Testis (tissue), 3 donors: ENCODE data around the gene NUP85. TPM values are rescaled to one million over a fixed set of nuclear protein-coding genes. Genes with fewer than 3 reads are reported as not detected.
"Not testable (repeated sequence)": the region's sequence is repeated elsewhere in the genome, so short reads cannot be mapped to it uniquely, and the experiment has no call there.

Experiments used
- DNase-seq: peaks from one replicate; pipeline ENCODE4 v3.0.0-alpha.2; 2019
- H3K27ac ChIP-seq, 2 donors: fragments of 200-600 bp; sonication (generic); one replicate each; pipeline ENCODE4 v1.5.1; 2019
- H3K27me3 ChIP-seq: fragments of 200-600 bp; sonication (generic); one replicate; pipeline ENCODE4 v1.5.1; 2019
- H3K36me3 ChIP-seq: fragments of 200-600 bp; sonication (generic); one replicate; pipeline ENCODE4 v1.5.1; 2017; ENCODE audit warnings: low read depth; ENCODE audit errors: missing control alignments
- H3K4me1 ChIP-seq: fragments of 200-600 bp; sonication (generic); one replicate; pipeline ENCODE4 v1.5.1; 2019
- H3K4me3 ChIP-seq, 2 donors: fragments of 200-600 bp; sonication (generic); one replicate each; pipeline ENCODE4 v1.5.1; 2017 to 2019
- H3K9me3 ChIP-seq: fragments of 200-600 bp; sonication (generic); one replicate; pipeline ENCODE4 v1.5.1; 2017
- CTCF ChIP-seq, 3 experiments: fragments of 450-650 bp in 2 of 3; fragments of 200-600 bp in 1 of 3; sonication (generic) in 1 of 3; IDR thresholded peaks; one replicate each; pipeline ENCODE4 v1.5.1; 2016 to 2019; ENCODE audit warnings: antibody characterized with exemption in 3 of 3, mild to moderate bottlenecking in 2 of 3, moderate library complexity in 1 of 3
- POLR2A ChIP-seq: fragments of 450-650 bp; IDR thresholded peaks from one replicate; pipeline ENCODE4 v1.6.1; 2017; ENCODE audit warnings: antibody characterized with exemption, mild to moderate bottlenecking, moderate library complexity
- WGBS, 2 donors: methylation state at CpG; one replicate each; pipeline ENCODE4 v1.1.5; 2018; 5-methylcytosine and 5-hydroxymethylcytosine counted together
- intact Hi-C: fragments of 100-400 bp; cut with DNase I; formaldehyde crosslinking; loops from one replicate; pipeline ENCODE4 v1.15.1; 2023; ENCODE audit warnings: low total_unique reads
- polyA plus RNA-seq: library from polyadenylated mRNA; stranded (reverse); fragments of 350-450 nt; fragmentation: Illumina TruSeq; extraction: RNeasy Lipid Tissue Mini Kit (QIAGEN cat#74804); gene quantifications from one replicate; pipeline ENCODE4 v1.2.3, GENCODE V29; 2014; ENCODE audit warnings: low read depth, low replicate concordance; ENCODE audit not compliant: insufficient read depth
- total RNA-seq, 2 donors: library from RNA; depleted of rRNA; stranded (reverse); fragments of >200 nt; gene quantifications; one replicate each; pipeline ENCODE4 v1.2.3, GENCODE V29; 2016

The NUP85 gene
- total and polyA plus RNA-seq, 3 donors from 2014 or later = 52.6 to 76.1 (median 57.8) TPM

GRCh38 chr17:75272848-75273184 is 67.3 kb downstream of the NUP85 start:
- intact Hi-C loops = no loop called here
- Histone ChIP-seq H3K27ac (no peak overlapping the region), H3K4me3 (no peak overlapping the region), H3K27me3 (no peaks in the 10 kb centered on the region), H3K4me1 (peaks cover 16% of the 10 kb centered on the region), H3K9me3 (no peaks in the 10 kb centered on the region), H3K36me3 (no peaks in the 10 kb centered on the region)
- no peak for DNase-seq
- TF ChIP-seq CTCF (IDR thresholded peaks at IDR 0.05) (no peak), POLR2A (no peak)
- WGBS, 2 donors = 65 to 70% methylated on average over 3 of the region's 3 CpGs

GRCh38 chr17:75273977-75274708 is 68.7 kb downstream of the NUP85 start:
- Histone ChIP-seq H3K27me3 (no peaks in the 10 kb centered on the region), H3K9me3 (no peaks in the 10 kb centered on the region), H3K4me1 (peaks cover 16% of the 10 kb centered on the region), H3K27ac (no peak overlapping the region), H3K36me3 (no peaks in the 10 kb centered on the region), H3K4me3 (no peak overlapping the region)
- DNase-seq = peak; percentile 59
- intact Hi-C loops = no loop called here
- TF ChIP-seq CTCF (IDR thresholded peaks at IDR 0.05) = no peak
- no peak for TF ChIP-seq POLR2A
- 58 to 76% methylated on average over 4 to 7 of the region's 7 CpGs for WGBS, 2 donors

GRCh38 chr17:75277664-75278071 is 72.2 kb downstream of the NUP85 start:
- WGBS, 2 donors = 91 to 98% methylated on average over 3 to 6 of the region's 6 CpGs
- Histone ChIP-seq H3K4me3 (no peak overlapping the region), H3K9me3 (no peaks in the 10 kb centered on the region), H3K27me3 (no peaks in the 10 kb centered on the region), H3K27ac (no peak overlapping the region), H3K4me1 (peaks cover 2% of the 10 kb centered on the region), H3K36me3 (no peaks in the 10 kb centered on the region)
- no peak for DNase-seq
- intact Hi-C loops = no loop called here
- TF ChIP-seq CTCF (IDR thresholded peaks at IDR 0.05) (no peak), POLR2A (no peak)

- H3K36me3 ChIP-seq, H3K4me1 ChIP-seq, DNase-seq, intact Hi-C loops, H3K27me3 ChIP-seq, H3K9me3 ChIP-seq, H3K4me3 ChIP-seq, H3K27ac ChIP-seq: not testable (repeated sequence)
- WGBS, 2 donors = 92 to 100% methylated on average over 4 of the region's 4 CpGs
Observed at GRCh38 chr17:75280189-75280588, 74.7 kb downstream of the NUP85 start.

- H3K9me3 ChIP-seq = no peaks in the 10 kb centered on the region
- no peak overlapping the region for H3K4me3 ChIP-seq
- no peaks in the 10 kb centered on the region for H3K4me1 ChIP-seq
- H3K27me3 ChIP-seq = no peaks in the 10 kb centered on the region
- TF ChIP-seq POLR2A (no peak), CTCF (IDR thresholded peaks at IDR 0.05) (no peak)
- H3K27ac ChIP-seq = no peak overlapping the region
- intact Hi-C loops = no loop called here
- H3K36me3 ChIP-seq = no peaks in the 10 kb centered on the region
- 72 to 92% methylated on average over 4 to 6 of the region's 6 CpGs for WGBS, 2 donors
- no peak for DNase-seq
Observed at GRCh38 chr17:75285123-75285522, 79.6 kb downstream of the NUP85 start.

Other genes with a start within 250 kb of the NUP85 start
- 10 to 100 TPM; 40.9 to 45.8 TPM for gene HID1, start 232.9 kb upstream of the NUP85 start, total RNA-seq
- 18.6 TPM for gene HID1, start 232.9 kb upstream of the NUP85 start, polyA plus RNA-seq
- 10 to 100 TPM; 39.5 to 39.6 TPM for gene CDR2L, start 218.0 kb upstream of the NUP85 start, total RNA-seq
- 16.6 TPM for gene CDR2L, start 218.0 kb upstream of the NUP85 start, polyA plus RNA-seq
- 10 to 100 TPM; 24.3 to 38.1 TPM for gene MRPL58, start 193.0 kb upstream of the NUP85 start, total RNA-seq
- gene MRPL58, start 193.0 kb upstream of the NUP85 start, polyA plus RNA-seq = 20.9 TPM
- 100 to 1,000 TPM; 126 to 148 TPM for gene ATP5PD, start 158.7 kb upstream of the NUP85 start, total RNA-seq
- 190 TPM for gene ATP5PD, start 158.7 kb upstream of the NUP85 start, polyA plus RNA-seq
- gene KCTD2, start 158.5 kb upstream of the NUP85 start, total RNA-seq = 100 to 1,000 TPM; 122 to 135 TPM
- 88.9 TPM for gene KCTD2, start 158.5 kb upstream of the NUP85 start, polyA plus RNA-seq
- 10 to 100 TPM in 1 of 2 donors, 1 to 10 TPM in 1; 6.4 to 11.1 TPM for gene SLC16A5, start 117.7 kb upstream of the NUP85 start, total RNA-seq
- gene SLC16A5, start 117.7 kb upstream of the NUP85 start, polyA plus RNA-seq = 6.9 TPM
- gene ARMC7, start 95.7 kb upstream of the NUP85 start, total RNA-seq = 10 to 100 TPM in 1 of 2 donors, 1 to 10 TPM in 1; 10.0 to 11.8 TPM
- gene ARMC7, start 95.7 kb upstream of the NUP85 start, polyA plus RNA-seq = 12.6 TPM
- 10 to 100 TPM; 76.5 to 83.6 TPM for gene NT5C, start 73.9 kb upstream of the NUP85 start, total RNA-seq
- 22.2 TPM for gene NT5C, start 73.9 kb upstream of the NUP85 start, polyA plus RNA-seq
- 100 to 1,000 TPM; 234 to 371 TPM for gene JPT1, start 51.2 kb upstream of the NUP85 start, total RNA-seq
- gene JPT1, start 51.2 kb upstream of the NUP85 start, polyA plus RNA-seq = 758 TPM
- 100 to 1,000 TPM in 1 of 2 donors, 10 to 100 TPM in 1; 92.3 to 102 TPM for gene SUMO2, start 22.7 kb upstream of the NUP85 start, total RNA-seq
- 484 TPM for gene SUMO2, start 22.7 kb upstream of the NUP85 start, polyA plus RNA-seq
- 10 to 100 TPM; 46.8 to 50.2 TPM for gene GGA3, start 55.9 kb downstream of the NUP85 start, total RNA-seq
- gene GGA3, start 55.9 kb downstream of the NUP85 start, polyA plus RNA-seq = 42.9 TPM
- gene MRPS7, start 56.2 kb downstream of the NUP85 start, total RNA-seq = 10 to 100 TPM; 53.3 to 72.9 TPM
- gene MRPS7, start 56.2 kb downstream of the NUP85 start, polyA plus RNA-seq = 83.5 TPM
- gene MIF4GD, start 65.6 kb downstream of the NUP85 start, total RNA-seq = 10 to 100 TPM; 34.5 to 35.3 TPM
- gene MIF4GD, start 65.6 kb downstream of the NUP85 start, polyA plus RNA-seq = 37.1 TPM
- 10 to 100 TPM; 34.3 to 44.6 TPM for gene SLC25A19, start 83.8 kb downstream of the NUP85 start, total RNA-seq
- 98.0 TPM for gene SLC25A19, start 83.8 kb downstream of the NUP85 start, polyA plus RNA-seq
- gene GRB2, start 200.0 kb downstream of the NUP85 start, total RNA-seq = 10 to 100 TPM; 61.8 to 78.9 TPM
- gene GRB2, start 200.0 kb downstream of the NUP85 start, polyA plus RNA-seq = 54.6 TPM